ENCODE results near the gene TP63. TPM values are rescaled to one million over a fixed set of nuclear protein-coding genes. Genes with fewer than 3 reads are reported as not detected.

TP63 gene
- total and polyA plus RNA-seq, 2 experiments from 2014 or later = not detected

GRCh38 chr3:189848395-189849040 is 217.3 kb downstream of the TP63 start:
- H3K27me3 ChIP-seq (ENCODE audit: insufficient read depth) = no peaks in the 10 kb centered on the region
- no peaks in the 10 kb centered on the region for H3K9me2 ChIP-seq (ENCODE audit: insufficient read depth)
- DNase-seq (ENCODE audit: low spot score) = no peak
- peaks cover 4% of the 10 kb centered on the region for H3K27me3 Mint-ChIP-seq (ENCODE audit: insufficient read depth, low read depth, poor library complexity)
- no peak overlapping the region for H3K4me3 Mint-ChIP-seq
- ATAC-seq = no peak
- H3K36me3 ChIP-seq (ENCODE audit: insufficient read depth) = no peaks in the 10 kb centered on the region
- no peak for TF ChIP-seq CREB1 (CRISPR knock-in tag; IDR thresholded peaks at IDR 0.05; ENCODE audit: low read depth)
- no peak for TF ChIP-seq EZH2 (IDR thresholded peaks at IDR 0.05; ENCODE audit: low read depth, unreplicated experiment)
- TF ChIP-seq ETS1 (IDR thresholded peaks at IDR 0.05) = no peak
- no peak for TF ChIP-seq NANOG (IDR thresholded peaks at IDR 0.05; ENCODE audit: borderline replicate concordance)
- no peak for TF ChIP-seq ZNF114 (CRISPR knock-in tag; IDR thresholded peaks at IDR 0.05)
- no peak for TF ChIP-seq REST (IDR thresholded peaks at IDR 0.05; ENCODE audit: unreplicated experiment)
- no peak for TF ChIP-seq JUNB (IDR thresholded peaks at IDR 0.05; ENCODE audit: unreplicated experiment)
- TF ChIP-seq STAT1 (IDR thresholded peaks at IDR 0.05; ENCODE audit: unreplicated experiment) = no peak
- TF ChIP-seq CTCF (conservative IDR thresholded peaks at IDR 0.05; ENCODE audit: low read depth in 2 of 2) = no peak
- TF ChIP-seq ZNF331 (CRISPR knock-in tag; IDR thresholded peaks at IDR 0.05; ENCODE audit: low read depth) = no peak
- TF ChIP-seq EZH2phosphoT487 (IDR thresholded peaks at IDR 0.05; ENCODE audit: unreplicated experiment) = no peak
- H3K4me2 ChIP-seq = no peak overlapping the region
- peaks cover 11% of the 10 kb centered on the region for H3K4me1 Mint-ChIP-seq
- no peaks in the 10 kb centered on the region for H3F3A ChIP-seq (replicated peaks; ENCODE audit: low read depth)
- no peaks in the 10 kb centered on the region for H3K79me2 ChIP-seq (replicated peaks; ENCODE audit: insufficient read depth)
- H3K27ac Mint-ChIP-seq = no peak overlapping the region
- H3K27ac ChIP-seq (ENCODE audit: low read depth) = no peak overlapping the region
- H4K20me1 ChIP-seq (replicated peaks; ENCODE audit: insufficient read depth) = no peaks in the 10 kb centered on the region
- H3K36me3 Mint-ChIP-seq (ENCODE audit: low read depth) = no peaks in the 10 kb centered on the region
- H3K9me3 Mint-ChIP-seq = no peaks in the 10 kb centered on the region
- no peak overlapping the region for H3K4me3 ChIP-seq
- peaks cover 4% of the 10 kb centered on the region; the same call in 1 of the 2 replicates for H3K4me1 ChIP-seq (ENCODE audit: insufficient read depth)
- H2AFZ ChIP-seq = no peak overlapping the region

Measured in GM23338 (cell line).